ENCODE results near the gene PRRT1B.
"Not testable (repeated sequence)": the region's sequence is repeated elsewhere in the genome, so short reads cannot be mapped to it uniquely, and the experiment has no call there.

PRRT1B gene

DNA sequence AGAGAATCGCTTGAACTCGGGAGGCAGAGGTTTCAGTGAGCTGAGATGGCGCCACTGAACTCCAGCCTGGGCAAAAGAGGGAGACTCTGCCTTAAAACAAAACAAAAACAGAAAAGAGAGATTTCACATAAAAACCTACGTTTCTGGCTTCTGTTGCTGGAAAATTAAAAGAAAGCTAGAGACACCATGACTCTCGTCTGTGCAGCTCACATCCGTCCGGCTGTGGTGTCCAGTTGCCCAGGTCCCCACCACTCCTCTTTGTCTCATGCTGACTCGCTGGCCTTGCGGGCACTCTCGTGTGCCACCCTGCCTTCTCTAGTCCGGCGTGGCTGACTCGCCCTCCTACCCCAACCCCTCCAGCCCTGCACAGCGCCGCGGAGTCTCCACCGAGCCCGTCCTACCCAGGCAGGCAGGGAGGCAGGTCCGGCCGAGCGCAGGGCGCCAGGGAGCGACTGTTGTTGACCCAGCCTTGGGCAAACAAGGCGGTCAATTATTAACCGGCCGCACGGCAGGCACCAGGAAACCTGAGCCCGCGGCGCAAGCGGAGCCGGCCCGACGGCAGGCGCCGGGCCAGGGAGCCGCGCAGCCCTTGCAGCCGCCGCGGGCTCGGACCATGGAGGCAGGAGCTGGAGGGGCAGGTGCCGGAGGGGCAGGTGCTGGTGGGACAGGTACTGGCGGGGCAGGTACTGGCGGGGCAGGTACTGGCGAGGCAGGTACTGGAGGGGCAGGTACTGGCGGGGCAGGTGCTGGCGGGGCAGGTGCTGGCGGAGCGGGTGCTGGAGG, at the start of gene PRRT1B:
Gene PRRT1B (plus strand): TSS at position 521 of the 783 bp plus-strand sequence. CDS start 93 bp downstream, at position 614.
- DNase-seq, result no peak

DNA sequence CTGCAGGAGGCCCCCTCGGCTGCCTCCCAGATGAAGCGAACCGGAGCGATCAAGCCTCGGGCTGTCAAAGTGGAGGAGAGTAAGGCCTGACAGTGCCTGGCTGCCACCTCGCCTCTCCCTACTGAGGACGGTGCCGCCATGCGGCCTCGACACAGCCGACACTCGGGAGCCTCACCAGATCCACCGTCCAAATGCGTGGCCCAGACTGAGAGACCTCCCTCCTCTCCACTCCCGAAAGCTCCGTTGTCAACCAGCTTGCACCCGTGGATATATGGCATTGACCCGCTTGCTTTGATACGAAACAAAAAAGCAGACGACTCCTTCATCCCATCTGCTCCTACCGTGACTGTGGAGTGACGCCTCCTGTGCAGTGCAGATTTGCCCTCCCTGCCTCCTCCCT, 49.5 kb upstream of the PRRT1B start:
- no peak for DNase-seq

DNA sequence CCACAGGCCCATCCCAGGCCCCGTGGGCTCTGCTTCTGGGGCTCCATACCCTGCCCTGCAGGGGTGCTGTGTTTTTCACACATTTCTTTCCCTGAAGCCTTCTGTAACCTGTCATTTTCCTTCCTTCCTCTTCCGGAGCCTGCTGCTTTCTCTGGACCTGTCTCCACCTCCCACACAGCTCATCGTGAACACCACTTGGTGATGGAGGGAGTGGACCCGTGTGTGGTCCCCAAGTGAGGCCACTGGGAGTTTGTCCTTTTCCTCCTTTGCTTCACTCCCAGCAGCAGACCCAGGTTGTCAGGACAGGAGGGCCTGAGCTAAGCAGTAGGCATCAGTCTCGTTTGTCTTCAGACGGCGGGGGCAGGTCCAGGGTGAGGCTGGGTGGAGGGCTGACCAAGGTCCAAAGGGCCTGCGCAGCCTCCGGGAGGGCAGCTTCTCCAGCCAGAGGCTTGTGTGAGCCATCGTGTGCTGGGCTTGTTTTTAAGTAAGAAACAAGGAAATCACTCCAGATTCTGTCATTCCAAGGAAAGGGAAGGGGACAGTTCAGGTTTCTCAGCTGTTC, 48.4 kb upstream of the PRRT1B start:
- no peak for DNase-seq

DNA sequence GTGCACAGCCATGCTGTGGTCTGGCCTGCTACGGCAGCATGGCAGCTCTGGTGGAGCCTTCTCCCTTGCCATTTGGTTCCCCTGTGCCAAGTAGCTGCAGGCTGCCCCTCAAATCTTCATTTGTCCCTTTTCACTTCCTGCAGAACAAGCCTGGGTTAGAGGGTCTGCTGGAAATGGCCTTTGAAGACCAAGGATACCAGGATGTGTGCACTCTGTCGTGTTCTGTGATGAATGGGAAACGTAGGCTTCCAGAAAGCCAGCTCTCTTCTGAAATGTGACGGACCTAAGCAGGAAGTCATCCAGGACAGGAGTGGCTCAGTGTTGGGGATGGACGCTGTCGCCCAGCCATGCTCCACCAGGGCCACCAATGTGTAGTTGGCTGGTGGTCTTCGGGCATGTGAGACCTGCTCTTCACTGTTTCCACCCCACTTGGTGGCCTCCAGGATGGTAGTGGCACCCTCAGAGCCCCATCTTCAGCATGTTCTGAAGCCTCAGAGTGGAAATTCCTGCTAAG, 46.0 kb upstream of the PRRT1B start:
- no peak for DNase-seq

DNA sequence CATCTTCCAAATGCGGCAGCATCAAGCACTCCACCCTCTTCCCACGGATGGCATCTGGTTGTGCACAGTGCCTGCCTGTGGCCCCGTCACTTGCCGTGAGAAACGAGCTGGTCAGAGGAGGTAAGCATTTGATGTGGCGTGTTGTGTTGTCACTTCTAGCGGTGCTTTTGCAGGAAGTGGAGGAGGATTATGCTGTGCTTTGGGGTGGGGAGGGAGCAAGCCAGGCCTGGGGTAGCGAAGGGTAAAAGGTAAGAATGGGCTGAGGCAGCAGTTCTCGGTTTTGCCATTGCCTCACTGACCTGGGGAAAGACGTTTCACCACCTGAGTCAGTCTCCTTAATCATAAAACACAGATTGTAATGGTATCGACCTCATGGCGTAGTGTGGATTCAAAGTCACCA, 44.9 kb upstream of the PRRT1B start:
- DNase-seq, result no peak

DNA sequence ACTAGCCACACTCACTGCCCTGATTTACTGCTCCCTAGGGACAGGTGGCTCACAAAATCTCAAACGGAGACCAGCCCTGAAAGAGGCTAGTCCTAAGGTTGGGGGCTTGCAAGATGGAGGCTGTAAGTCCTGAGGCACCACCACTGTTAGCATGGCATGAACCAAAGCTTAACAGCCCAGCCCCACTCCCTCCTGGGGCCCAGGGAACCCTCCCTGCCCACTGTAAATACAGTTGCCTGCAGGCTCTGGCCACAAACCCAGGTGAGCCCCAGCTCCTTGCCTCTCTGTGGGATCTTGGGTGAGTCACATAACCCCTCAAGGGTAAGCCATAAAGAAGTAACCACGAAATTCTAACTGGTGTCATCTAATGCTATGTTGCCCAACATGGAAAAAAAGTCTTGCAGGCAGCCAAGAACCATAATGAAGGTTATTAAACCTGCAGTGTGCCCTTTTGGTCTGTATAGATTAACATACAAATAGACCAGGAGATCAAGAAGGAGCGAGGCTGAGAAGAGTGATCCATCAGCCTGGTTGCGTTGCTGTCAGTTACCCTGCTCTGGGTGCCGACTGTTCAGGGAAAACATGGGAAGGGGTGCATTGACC, 44.3 kb upstream of the PRRT1B start:
- no peak for DNase-seq

DNA sequence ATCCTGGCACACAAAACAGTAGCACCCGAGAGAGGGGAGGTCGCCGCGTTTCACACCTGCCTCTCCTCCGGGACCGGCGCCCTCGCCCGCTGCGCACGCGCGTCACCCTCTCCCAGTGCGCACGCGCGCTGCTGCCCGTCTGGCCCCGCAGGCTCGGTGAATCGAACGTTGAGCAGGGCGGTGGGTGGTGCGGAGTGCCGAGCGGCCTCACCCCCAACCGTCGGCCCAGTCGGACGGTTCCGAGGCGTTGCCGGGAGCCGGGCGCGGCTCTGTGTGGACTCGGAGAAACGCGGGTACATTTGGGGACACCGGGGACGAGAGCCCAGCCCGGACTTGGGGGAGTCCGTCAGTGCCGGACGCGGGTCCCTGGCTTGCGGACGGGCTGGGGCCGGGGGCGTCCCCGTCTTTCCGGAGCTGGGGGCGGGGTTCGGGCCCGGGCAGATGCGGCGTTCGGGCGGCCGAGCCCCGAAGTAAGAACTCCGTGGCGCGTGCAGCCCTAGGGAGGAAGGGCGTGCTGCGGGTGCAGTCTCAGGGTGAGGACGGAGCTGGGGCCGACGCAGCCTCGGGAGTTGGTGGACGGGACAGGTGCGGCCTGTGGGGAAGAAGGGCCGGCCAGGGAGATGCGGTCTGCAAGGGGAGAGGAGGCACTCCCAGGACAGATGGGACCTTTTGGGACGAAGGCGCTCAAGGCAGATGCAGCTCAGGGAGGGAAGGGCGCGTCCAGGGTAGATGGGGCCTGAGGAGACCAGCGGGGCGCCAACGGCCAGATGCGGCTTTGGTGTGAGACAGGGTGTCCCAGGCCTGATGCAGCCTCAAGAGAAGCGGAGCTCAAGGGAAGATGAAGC, 42.3 kb upstream of the PRRT1B start, which contains the start of gene POMT1:
Gene POMT1 (plus strand): TSS at position 138 of the 845 bp plus-strand sequence. CDS start 1,301 bp downstream, outside the sequence.
- DNase-seq, result peak; percentile 82

DNA sequence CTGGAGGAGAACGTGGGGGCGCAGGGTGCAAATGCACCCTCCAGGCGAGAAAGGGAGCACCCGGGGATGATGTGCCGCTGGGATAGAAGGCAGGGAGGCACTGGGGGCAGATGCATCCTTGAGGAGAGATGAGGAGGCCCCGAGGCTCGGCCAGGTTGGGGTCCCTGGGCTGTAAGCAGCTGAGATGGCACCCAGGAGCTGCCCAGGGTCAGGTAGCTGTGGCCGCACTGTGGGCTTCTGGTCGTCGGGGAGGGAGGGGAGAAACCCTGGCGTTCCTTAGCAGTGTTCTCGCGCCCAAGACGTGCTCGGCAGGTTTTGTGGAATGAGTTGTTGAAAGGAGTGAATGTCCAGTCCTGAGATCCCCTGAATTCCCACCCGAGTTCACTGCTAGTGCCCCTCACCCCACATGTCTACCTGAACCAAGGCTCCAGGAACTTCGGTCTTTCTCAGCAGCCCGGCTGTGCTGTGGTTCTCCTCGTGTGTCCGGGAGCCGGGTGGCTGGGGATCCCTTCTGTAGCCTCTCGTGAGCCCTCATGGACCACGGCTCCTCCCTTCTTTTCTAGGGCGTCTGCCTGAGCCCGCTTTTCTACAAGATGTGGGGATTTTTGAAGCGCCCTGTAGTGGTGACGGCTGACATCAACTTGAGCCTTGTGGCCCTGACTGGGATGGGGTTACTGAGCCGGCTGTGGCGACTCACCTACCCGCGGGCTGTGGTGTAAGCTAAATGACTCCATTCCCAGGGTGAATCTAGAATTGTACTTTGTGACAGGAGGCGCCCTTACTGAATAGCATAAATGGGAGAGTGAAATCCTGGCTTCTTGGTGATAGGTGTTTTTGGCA, 41.5 kb upstream of the PRRT1B start:
- no peak for DNase-seq

DNA sequence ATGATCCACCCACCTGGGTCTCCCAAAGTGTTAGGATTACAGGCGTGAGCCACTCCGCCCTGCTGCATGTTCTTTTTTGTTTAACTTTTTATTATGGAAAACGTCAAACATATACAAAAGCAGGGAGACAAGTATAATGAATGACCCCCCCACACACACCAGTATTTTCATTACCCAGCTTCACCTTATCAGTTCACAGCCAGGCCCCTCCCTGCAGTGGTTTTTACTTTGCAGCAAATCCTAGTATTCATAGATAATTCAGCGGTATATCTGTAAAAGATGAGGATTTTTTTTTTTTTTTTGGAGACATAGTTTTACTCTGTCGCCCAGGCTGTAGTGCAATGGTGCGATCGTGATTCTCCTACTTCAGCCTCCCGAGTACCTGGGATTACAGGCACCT, 40.3 kb upstream of the PRRT1B start:
- DNase-seq, result no peak

DNA sequence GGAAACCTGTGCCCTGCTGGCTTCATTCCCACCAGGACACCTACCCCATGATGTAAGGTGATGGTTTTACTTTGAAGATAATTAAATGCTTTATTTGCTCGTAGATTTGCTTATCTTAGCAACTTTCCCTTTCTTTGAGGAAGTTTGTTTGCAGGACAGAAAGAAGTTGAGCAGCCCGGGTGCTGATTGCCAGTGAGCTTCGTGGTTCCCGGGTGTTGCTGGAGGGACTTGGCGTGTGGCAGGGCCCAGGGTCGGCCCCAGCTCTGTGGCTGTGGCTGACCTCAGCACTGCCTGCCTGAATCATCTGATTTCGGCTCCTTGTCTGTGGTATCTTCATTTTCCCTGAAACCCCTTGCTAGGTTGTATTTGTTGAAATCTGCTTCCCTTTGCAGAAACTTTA, 33.9 kb upstream of the PRRT1B start:
- no peak for DNase-seq

DNA sequence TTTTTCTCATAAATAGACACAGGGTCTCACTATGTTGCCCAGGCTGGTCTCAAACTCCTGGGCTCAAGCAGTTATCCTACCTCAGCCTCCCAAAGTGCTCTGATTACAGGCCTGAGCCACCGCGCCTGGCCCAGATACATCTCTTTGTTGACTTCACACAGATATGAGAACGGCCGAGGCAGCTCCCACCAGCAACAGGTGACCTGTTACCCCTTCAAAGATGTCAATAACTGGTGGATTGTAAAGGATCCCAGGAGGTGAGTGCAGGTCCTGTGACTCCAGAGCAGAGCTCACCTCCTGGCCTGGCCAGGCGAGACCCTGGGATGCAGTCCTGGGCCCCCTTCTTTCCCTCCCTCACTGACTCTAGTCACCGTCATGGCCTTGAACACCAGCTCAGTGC, 33.4 kb upstream of the PRRT1B start:
- DNase-seq, result no peak

DNA sequence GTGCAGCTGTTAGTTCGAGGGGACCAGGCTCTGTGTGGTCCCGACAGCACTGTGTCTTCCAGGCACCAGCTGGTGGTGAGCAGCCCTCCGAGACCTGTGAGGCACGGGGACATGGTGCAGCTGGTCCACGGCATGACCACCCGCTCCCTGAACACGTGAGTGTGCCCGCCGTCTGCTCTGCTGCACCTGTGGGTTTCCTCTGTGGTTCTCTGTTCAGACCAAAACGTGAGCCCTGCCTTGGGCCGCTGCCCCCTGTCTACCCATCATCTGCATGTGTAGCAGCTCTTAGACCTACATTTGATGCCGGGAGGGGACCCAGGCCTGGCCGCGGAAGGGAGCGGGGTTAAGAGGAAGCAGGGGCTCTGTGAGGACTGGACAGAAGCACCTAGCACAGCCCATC, 32.1 kb upstream of the PRRT1B start:
- DNase-seq, result no peak

DNA sequence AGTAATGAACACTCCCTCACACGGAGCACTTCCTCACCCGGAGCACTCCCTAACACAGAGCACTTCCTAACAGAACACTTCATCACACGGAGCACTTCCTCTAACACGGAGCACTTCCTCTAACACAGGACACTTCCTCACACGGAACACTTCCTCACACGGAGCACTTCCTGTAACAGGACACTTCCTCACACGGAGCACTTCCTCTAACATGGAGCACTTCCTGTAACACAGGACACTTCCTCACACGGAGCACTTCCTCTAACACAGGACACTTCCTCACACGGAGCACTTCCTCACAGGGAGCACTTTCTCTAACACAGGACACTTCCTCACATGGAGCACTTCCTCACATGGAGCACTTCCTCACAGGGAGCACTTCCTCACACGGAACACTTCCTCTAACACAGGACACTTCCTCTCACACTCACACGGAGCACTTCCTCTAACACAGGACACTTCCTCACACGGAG, 29.7 kb upstream of the PRRT1B start:
- not testable (repeated sequence) for DNase-seq

DNA sequence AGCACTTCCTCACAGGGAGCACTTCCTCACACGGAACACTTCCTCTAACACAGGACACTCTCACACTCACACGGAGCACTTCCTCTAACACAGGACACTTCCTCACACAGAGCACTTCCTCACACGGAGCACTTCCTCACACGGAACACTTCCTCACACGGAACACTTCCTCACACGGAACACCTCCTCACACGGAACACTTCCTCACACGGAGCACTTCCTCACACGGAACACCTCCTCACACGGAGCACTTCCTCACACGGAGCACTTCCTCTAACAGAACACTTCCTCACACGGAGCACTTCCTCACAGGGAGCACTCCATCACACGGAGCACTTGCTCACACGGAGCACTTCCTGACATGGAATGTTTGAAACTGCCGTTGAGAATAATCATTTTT, 29.2 kb upstream of the PRRT1B start:
- no peak for DNase-seq

DNA sequence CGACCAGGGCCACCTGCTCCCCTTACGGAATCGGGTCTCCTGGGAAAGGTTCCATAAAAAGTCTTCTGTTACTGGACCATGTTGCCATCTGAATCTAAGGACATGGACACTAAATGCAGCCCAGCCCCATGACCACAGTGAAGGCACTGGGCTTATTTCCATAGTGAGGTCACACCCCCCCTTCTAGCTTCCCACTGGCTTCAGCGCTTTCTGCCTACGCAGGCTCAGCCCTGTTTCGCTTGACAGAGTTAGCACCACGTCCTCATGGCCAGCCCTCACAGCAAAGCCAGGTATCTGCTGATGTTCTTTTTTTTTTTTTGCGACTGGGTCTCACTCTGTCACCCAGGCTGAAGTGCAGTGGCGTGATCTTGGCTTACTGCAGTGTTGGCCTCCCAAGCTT, 28.4 kb upstream of the PRRT1B start:
- DNase-seq, result no peak

DNA sequence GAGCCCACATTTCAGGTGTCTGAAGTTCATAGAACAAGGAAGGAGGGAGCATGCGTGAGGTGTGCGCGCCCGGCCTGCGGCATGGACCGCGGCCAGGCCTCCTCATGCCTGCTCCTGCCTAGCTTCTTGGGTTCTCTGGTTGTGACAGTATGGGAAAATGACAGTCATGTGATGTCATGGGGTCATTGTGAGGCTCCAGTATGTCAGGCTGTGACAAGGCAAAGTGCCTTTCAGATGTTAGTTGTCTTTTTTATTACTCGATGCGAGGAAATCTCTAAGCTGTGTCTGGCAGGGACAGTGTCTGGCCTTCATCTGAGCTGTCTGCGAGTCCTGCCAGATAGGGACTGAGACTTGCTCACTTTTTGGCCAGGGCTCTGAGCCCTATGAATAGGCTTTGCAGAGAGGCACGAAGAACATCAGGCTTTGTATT, 27.5 kb upstream of the PRRT1B start:
- no peak for DNase-seq

DNA sequence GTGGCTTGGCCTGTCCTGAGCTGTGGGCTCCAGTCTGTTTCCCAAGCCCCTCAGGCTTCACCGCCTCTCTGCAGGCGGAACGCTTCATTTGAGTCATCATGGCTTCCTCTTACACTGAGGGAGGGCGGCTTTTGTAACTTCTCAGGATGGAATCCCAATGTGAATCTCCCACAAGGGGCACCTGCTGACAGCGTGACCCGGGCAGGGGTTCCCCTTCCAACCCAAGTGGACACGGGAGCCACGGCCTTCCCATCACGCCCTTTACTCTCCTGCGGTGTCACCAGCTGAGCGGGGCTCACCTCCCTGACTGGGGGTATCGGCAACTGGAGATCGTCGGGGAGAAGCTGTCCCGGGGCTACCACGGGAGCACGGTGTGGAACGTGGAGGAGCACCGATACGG, 26.8 kb upstream of the PRRT1B start:
- DNase-seq, result no peak

DNA sequence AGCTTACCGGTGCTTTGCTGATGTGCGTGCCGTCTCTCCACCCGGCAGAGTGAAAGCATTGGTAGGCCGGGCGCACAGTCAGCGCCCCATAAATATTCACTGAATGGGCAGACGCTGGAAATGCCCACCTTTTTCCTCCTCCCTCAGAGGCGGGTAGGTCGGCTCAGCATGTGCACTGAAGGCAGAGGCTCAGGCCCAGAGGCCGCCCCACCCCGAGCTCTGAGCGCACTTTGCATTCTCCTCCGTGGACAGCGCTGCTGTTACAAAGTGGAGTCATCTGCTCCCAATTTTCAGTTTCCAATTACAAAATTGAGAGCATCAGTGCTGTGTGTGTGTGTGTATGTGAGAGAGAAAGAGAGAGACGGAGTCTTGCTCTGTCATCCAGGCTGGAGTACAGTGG, 24.8 kb upstream of the PRRT1B start:
- no peak for DNase-seq

DNA sequence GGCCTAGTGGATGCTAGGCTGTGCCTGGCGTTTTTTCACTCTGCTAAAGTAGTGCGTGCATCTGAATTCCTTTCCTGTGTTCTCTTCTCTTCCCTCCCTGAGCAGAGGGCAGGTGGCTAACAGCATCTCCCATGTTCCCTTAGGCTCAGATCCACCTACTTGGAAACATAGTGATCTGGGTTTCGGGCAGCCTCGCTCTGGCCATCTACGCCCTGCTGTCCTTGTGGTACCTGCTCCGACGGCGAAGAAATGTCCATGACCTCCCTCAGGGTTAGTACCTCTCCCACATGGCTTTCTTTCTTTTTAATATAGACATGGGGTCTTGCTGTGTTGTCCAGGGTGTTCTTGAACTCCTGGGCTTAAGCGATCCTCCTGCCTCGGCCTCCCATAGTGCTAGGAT, 24.1 kb upstream of the PRRT1B start:
- DNase-seq, result no peak

DNA sequence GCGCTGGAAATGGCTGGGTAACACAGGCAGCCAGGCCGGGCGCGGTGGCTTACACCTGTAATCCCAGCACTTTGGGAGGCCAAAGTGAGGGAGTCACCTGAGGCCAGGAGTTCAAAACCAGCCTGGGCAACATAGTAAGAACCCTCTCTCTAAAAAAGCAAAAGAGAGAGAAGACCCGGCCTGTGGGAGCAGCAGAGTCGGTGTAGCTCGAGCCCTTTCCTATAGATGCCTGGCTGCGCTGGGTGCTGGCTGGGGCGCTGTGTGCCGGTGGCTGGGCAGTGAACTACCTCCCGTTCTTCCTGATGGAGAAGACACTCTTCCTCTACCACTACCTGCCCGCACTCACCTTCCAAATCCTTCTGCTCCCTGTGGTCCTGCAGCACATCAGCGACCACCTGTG, 23.5 kb upstream of the PRRT1B start:
- no peak for DNase-seq

DNA sequence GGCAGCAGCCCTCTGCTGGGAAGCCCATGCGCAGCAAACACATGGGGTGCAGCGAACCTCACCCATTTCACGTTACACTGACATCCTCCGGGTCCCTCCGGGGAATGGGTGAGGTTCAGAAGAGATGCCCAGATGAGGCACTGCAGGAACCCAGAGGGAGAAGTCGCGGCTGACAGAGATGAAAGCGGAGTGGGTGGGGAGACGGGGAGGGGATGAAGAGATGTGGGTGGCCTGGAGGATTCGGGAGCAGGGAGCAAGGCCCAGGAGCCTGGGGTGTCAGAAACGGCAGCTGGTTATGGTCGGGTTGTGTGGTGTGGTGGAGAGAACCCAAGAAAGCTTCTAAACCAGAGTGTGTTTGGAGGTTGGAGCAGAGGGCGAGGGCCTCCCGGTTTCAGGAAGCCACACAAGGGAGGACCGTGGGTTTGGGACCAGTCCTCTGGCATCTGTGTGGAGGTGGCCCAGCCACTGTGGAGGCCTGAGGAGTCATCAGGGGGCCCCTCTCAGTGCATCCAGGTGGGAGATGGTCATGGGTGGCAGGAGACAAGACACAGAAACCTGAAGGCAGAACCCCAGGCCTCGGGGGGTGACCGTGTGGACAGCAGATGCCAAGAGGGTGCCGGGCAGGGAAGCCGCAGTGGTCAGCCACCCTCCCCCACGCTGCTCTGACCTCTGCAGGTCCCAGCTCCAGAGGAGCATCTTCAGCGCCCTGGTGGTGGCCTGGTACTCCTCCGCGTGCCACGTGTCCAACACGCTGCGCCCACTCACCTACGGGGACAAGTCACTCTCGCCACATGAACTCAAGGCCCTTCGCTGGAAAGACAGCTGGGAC, 22.9 kb upstream of the PRRT1B start:
- DNase-seq, result no peak
